Suprapubic skin (tissue), 4 donors: ENCODE measurements around the gene ALDOC.

ENCODE experiments used
- CTCF ChIP-seq, 2 donors: fragments of 200-600 bp in 1 of 2; fragments of 450-650 bp in 1 of 2; sonication (generic) in 1 of 2; IDR thresholded peaks; one replicate each; pipeline ENCODE4 v1.5.1; 2016 to 2019; ENCODE audit warnings: antibody characterized with exemption in 2 of 2, mild to moderate bottlenecking in 1 of 2, moderate library complexity in 1 of 2
- EP300 ChIP-seq: sonication (generic); formaldehyde crosslinking; IDR thresholded peaks from one replicate; pipeline ENCODE4 v1.6.1; 2017; ENCODE audit warnings: antibody characterized with exemption
- POLR2A ChIP-seq, 2 donors: fragments of 450-650 bp; IDR thresholded peaks; one replicate each; pipeline ENCODE4 v1.6.1; 2017; ENCODE audit warnings: antibody characterized with exemption in 2 of 2, mild to moderate bottlenecking in 2 of 2, moderate library complexity in 2 of 2
- POLR2AphosphoS5 ChIP-seq, 3 donors: sonication (generic); formaldehyde crosslinking; IDR thresholded peaks; one replicate each; pipeline ENCODE4 v1.6.1; 2017; ENCODE audit warnings: antibody characterized with exemption in 3 of 3

GRCh38 chr17:28574526-28574925 is 2.2 kb downstream of the ALDOC start:
- TF ChIP-seq CTCF (IDR thresholded peaks at IDR 0.05) (no peak), EP300 (no peak), POLR2A (IDR thresholded peaks at IDR 0.05) (no peak), POLR2AphosphoS5 (IDR thresholded peaks at IDR 0.05) (no peak)
